ENCODE measurements around the gene ZNF814. TPM values are rescaled to one million over a fixed set of nuclear protein-coding genes. Genes with fewer than 3 reads are reported as not detected.

The ZNF814 gene
- total RNA-seq, 2 donors from 2014 or later, result 16.2 to 21.5 TPM

Other genes starting within 250 kb of the ZNF814 start
- gene ZSCAN4, start 220.1 kb downstream of the ZNF814 start, total RNA-seq, result not detected
- gene ZNF551, start 207.1 kb downstream of the ZNF814 start, total RNA-seq, result 10 to 100 TPM in 1 of 2 donors, 1 to 10 TPM in 1; 7.1 to 10.8 TPM
- gene ZNF154, start 179.8 kb downstream of the ZNF814 start, total RNA-seq, result 1 to 10 TPM in 1 of 2 donors, under 1 TPM in 1; 0.35 to 5.6 TPM
- 10 to 100 TPM in 1 of 2 donors, 1 to 10 TPM in 1; 5.9 to 11.5 TPM for gene ZNF671, start 161.4 kb downstream of the ZNF814 start, total RNA-seq
- 10 to 100 TPM in 1 of 2 donors, 1 to 10 TPM in 1; 7.9 to 11.8 TPM for gene ZNF776, start 142.2 kb downstream of the ZNF814 start, total RNA-seq
- 10 to 100 TPM; 16.0 to 21.0 TPM for gene ZNF586, start 119.4 kb downstream of the ZNF814 start, total RNA-seq
- 1 to 10 TPM; 6.0 to 7.5 TPM for gene ZNF552, start 74.1 kb downstream of the ZNF814 start, total RNA-seq
- gene ZNF587B, start 58.7 kb downstream of the ZNF814 start, total RNA-seq, result 10 to 100 TPM; 16.8 to 20.6 TPM
- gene ZNF587, start 39.2 kb downstream of the ZNF814 start, total RNA-seq, result 10 to 100 TPM; 33.7 to 37.3 TPM
- 10 to 100 TPM; 15.4 to 26.3 TPM for gene ZNF417, start 27.6 kb upstream of the ZNF814 start, total RNA-seq
- gene ZNF418, start 46.4 kb upstream of the ZNF814 start, total RNA-seq, result 1 to 10 TPM; 1.0 to 6.7 TPM
- gene ZNF256, start 58.7 kb upstream of the ZNF814 start, total RNA-seq, result 1 to 10 TPM; 4.3 to 7.8 TPM
- under 1 TPM in 1 of 2 donors, not detected in 1; 0.29 TPM for gene C19orf18, start 85.5 kb upstream of the ZNF814 start, total RNA-seq
- 1 to 10 TPM; 4.4 to 5.1 TPM for gene ZNF606, start 113.8 kb upstream of the ZNF814 start, total RNA-seq
- not detected for gene ZSCAN1, start 145.0 kb upstream of the ZNF814 start, total RNA-seq
- gene ZNF135, start 170.2 kb upstream of the ZNF814 start, total RNA-seq, result under 1 TPM in 1 of 2 donors, not detected in 1; 0.34 TPM
- gene ZSCAN18, start 209.2 kb upstream of the ZNF814 start, total RNA-seq, result 10 to 100 TPM; 15.9 to 20.1 TPM

All from activated T-helper 17 cell treated with anti-CD3 and anti-CD28 coated beads, Interleukin-2, amount 50 U/mL, for 72 hours (primary cell).